ENCODE data around the gene SLC25A15. TPM values are rescaled to one million over a fixed set of nuclear protein-coding genes. Genes with fewer than 3 reads are reported as not detected.
A peak's percentile ranks its signal among the peaks of the same experiment; 100 is the strongest.
"Not testable (repeated sequence)": the region's sequence is repeated elsewhere in the genome, so short reads cannot be mapped to it uniquely, and the experiment has no call there.

Gene SLC25A15
- total RNA-seq, 2 experiments from 2014 or later: 20.5 to 23.6 TPM

GRCh38 chr13:40813667-40814454 lies 24.4 kb downstream of the SLC25A15 start:
- Mint-ChIP-seq H3K27me3 (no peaks in the 10 kb centered on the region), H3K36me3 (ENCODE audit: low read depth) (peaks cover 35% of the 10 kb centered on the region), H3K27ac (no peak overlapping the region), H3K4me1 (peaks cover 3% of the 10 kb centered on the region), H3K9me3 (ENCODE audit: low read depth) (peaks cover 10% of the 10 kb centered on the region), H3K4me3 (no peak overlapping the region)
- ChIA-PET POLR2A (no interaction called here), CTCF (interaction anchor here (0.5 to 1.7 kb wide), 16 partner anchors 8 to 933 kb away, joined by 3 to 12 read pairs (median 3); partner anchors contain the start of gene SLC25A15)
- no peak for DNase-seq
- intact Hi-C loops (cut with DNase I, micrococcal nuclease): no loop called here
- peak; percentile 44 for ATAC-seq

GRCh38 chr13:40814803-40815202 lies 25.4 kb downstream of the SLC25A15 start:
- no peak for ATAC-seq
- POLR2A ChIA-PET: no interaction called here
- H3K4me3 Mint-ChIP-seq: no peak overlapping the region
- DNase-seq: no peak
- peaks cover 27% of the 10 kb centered on the region for H3K36me3 Mint-ChIP-seq (ENCODE audit: low read depth)
- intact Hi-C loops (cut with DNase I, micrococcal nuclease): no loop called here
- H3K9me3 Mint-ChIP-seq (ENCODE audit: low read depth): peaks cover 10% of the 10 kb centered on the region
- H3K27me3 Mint-ChIP-seq: no peaks in the 10 kb centered on the region
- peaks cover 10% of the 10 kb centered on the region for H3K4me1 Mint-ChIP-seq
- H3K27ac Mint-ChIP-seq: no peak overlapping the region
- CTCF ChIA-PET: interaction anchor here (0.6 to 1.7 kb wide), 12 partner anchors 9 to 934 kb away, joined by 3 to 12 read pairs (median 3); partner anchors contain the start of gene SLC25A15

- ChIA-PET POLR2A (no interaction called here), CTCF (no interaction called here)
- Mint-ChIP-seq H3K9me3 (ENCODE audit: low read depth) (peaks cover 10% of the 10 kb centered on the region), H3K27ac (no peak overlapping the region), H3K27me3 (no peaks in the 10 kb centered on the region), H3K36me3 (ENCODE audit: low read depth) (peaks cover 8% of the 10 kb centered on the region), H3K4me1 (peaks cover 15% of the 10 kb centered on the region), H3K4me3 (no peak overlapping the region)
- ATAC-seq: no peak
- no peak for DNase-seq
- intact Hi-C loops (cut with DNase I, micrococcal nuclease): no loop called here
Observed at GRCh38 chr13:40818926-40819325, 29.5 kb downstream of the SLC25A15 start.

GRCh38 chr13:40819797-40820315 lies 30.4 kb downstream of the SLC25A15 start:
- Mint-ChIP-seq H3K4me1 (peaks cover 15% of the 10 kb centered on the region), H3K4me3 (no peak overlapping the region), H3K27ac (no peak overlapping the region), H3K27me3 (no peaks in the 10 kb centered on the region), H3K9me3 (ENCODE audit: low read depth) (peaks cover 10% of the 10 kb centered on the region), H3K36me3 (ENCODE audit: low read depth) (peaks cover 4% of the 10 kb centered on the region)
- ATAC-seq (peak; percentile 30), DNase-seq (no peak)
- intact Hi-C loops (cut with DNase I, micrococcal nuclease): no loop called here
- CTCF ChIA-PET: interaction anchor here (0.8 kb wide), 1 partner anchor 12 kb away, joined by 3 read pairs; no protein-coding TSS in a partner anchor
- POLR2A ChIA-PET: no interaction called here

- H3K4me1 Mint-ChIP-seq; H3K4me3 Mint-ChIP-seq; POLR2A ChIA-PET; ATAC-seq; H3K9me3 Mint-ChIP-seq (ENCODE audit: low read depth); intact Hi-C loops (cut with DNase I, micrococcal nuclease); H3K27me3 Mint-ChIP-seq; CTCF ChIA-PET; DNase-seq; H3K27ac Mint-ChIP-seq: not testable (repeated sequence)
- H3K36me3 Mint-ChIP-seq (ENCODE audit: low read depth): peaks cover 22% of the 10 kb centered on the region
Observed at GRCh38 chr13:40839725-40840124, 50.3 kb downstream of the SLC25A15 start.

- H3K27ac Mint-ChIP-seq; H3K9me3 Mint-ChIP-seq (ENCODE audit: low read depth); POLR2A ChIA-PET; CTCF ChIA-PET; ATAC-seq; H3K4me3 Mint-ChIP-seq; H3K27me3 Mint-ChIP-seq; DNase-seq; H3K4me1 Mint-ChIP-seq; intact Hi-C loops (cut with DNase I, micrococcal nuclease): not testable (repeated sequence)
- peaks cover 23% of the 10 kb centered on the region for H3K36me3 Mint-ChIP-seq (ENCODE audit: low read depth)
Observed at GRCh38 chr13:40840955-40841354, 51.5 kb downstream of the SLC25A15 start.

Small RNA genes lying within 50 kb of the gene (microRNA-seq; reads per million reads assigned to microRNA genes)
- not detected for gene MIR621 (ENCODE audit: borderline replicate concordance)

Other genes starting within 250 kb of the SLC25A15 start
- gene FOXO1, start 123.0 kb upstream of the SLC25A15 start, total RNA-seq: 10 to 100 TPM; 37.5 to 42.5 TPM
- gene MRPS31, start 18.4 kb upstream of the SLC25A15 start, total RNA-seq: 10 to 100 TPM; 45.8 to 46.1 TPM
- 10 to 100 TPM; 75.2 to 87.0 TPM for gene ELF1, start 229.7 kb downstream of the SLC25A15 start, total RNA-seq

Data from activated CD4-positive, alpha-beta T cell treated with anti-CD3 and anti-CD28 coated beads for 36 hours (primary cell).